ENCODE measurements around the gene SCN3A. TPM values are rescaled to one million over a fixed set of nuclear protein-coding genes. Genes with fewer than 3 reads are reported as not detected.

Gene SCN3A
- total and polyA plus RNA-seq, 12 donors = 0.35 to 2.6 (median 0.82) TPM

DNA sequence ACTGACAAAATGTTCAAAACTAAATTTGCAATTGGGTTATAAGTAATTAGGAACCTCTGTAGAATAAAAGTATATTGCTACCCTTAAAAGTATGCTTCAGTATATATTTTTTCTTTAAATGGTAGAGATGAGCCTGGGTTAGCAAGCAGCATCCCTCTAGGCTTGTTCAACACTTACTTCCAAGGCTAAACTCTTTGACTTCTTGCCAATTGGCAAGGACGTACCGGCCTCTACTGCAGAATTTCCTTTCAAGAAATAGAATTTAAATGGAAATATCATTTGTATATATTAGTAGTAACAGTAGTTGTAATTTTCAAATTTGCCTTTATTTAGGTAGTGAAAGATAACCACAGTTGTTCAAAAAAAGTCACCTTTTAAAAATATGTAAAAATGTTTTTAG lies 143.4 kb downstream of the SCN3A start:
- DNase-seq (no peak), ATAC-seq (no peak)
- intact Hi-C loops (cut with DNase I) = no loop called here
- H3K36me3 ChIP-seq = no peaks in the 10 kb centered on the region
- H3K27ac ChIP-seq = no peak overlapping the region
- no peak overlapping the region for H3K4me3 ChIP-seq
- H3K4me1 ChIP-seq = peaks cover 0 to 7% (median 3%) of the 10 kb centered on the region in 9 donors
- no peaks in the 10 kb centered on the region for H3K27me3 ChIP-seq
- 22 to 30% methylated on average over 2 of the region's 2 CpGs for WGBS, 2 donors
- no peaks in the 10 kb centered on the region for H3K9me3 ChIP-seq
- TF ChIP-seq, protein P1, sequence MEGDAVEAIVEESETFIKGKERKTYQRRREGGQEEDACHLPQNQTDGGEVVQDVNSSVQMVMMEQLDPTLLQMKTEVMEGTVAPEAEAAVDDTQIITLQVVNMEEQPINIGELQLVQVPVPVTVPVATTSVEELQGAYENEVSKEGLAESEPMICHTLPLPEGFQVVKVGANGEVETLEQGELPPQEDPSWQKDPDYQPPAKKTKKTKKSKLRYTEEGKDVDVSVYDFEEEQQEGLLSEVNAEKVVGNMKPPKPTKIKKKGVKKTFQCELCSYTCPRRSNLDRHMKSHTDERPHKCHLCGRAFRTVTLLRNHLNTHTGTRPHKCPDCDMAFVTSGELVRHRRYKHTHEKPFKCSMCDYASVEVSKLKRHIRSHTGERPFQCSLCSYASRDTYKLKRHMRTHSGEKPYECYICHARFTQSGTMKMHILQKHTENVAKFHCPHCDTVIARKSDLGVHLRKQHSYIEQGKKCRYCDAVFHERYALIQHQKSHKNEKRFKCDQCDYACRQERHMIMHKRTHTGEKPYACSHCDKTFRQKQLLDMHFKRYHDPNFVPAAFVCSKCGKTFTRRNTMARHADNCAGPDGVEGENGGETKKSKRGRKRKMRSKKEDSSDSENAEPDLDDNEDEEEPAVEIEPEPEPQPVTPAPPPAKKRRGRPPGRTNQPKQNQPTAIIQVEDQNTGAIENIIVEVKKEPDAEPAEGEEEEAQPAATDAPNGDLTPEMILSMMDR (IDR thresholded peaks at IDR 0.05) = no peak

DNA sequence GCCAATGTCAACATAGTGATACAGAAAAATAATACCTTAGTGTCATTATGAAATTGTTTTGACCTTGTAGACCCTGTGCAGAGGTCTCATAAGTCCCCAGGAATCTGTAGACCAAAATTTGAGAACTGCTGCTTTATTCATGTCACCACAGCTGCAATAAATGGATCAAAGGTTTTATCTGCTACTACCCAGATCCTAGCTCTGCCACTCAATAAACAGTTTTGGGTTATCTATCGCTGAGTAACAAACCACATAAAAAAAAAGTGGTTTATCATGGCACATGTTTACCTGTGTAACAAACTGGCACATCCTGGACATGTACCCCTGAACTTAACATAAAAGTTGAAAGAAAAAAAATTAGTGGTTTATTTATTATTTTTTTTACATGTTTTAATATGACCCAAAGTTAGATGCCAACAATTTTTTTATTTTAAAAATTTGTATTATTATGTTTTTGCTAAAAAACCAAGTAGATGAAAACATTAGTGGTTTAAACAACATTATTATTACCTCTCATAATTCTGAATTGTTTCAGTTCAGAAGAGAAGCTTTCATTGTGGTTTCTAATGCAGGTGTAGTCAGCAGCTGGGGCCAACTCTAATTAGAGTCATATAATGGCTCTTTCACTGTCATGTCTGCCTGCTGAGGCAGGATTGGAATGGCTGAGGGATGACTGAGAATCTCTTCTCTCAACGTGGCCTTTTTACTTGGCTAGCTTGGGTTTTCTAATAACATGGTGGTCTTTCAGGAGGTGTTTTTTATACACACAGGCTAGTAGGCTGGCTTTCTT lies 145.2 kb downstream of the SCN3A start:
- no peaks in the 10 kb centered on the region for H3K27me3 ChIP-seq
- DNase-seq = no peak
- WGBS, 2 donors = 76 to 79% methylated on average over 2 of the region's 2 CpGs
- intact Hi-C loops (cut with DNase I) = no loop called here
- TF ChIP-seq, protein P1 (IDR thresholded peaks at IDR 0.05) = no peak
- H3K4me1 ChIP-seq = peaks cover 0 to 19% (median 14%) of the 10 kb centered on the region in 9 donors
- no peak overlapping the region for H3K4me3 ChIP-seq
- H3K36me3 ChIP-seq = no peaks in the 10 kb centered on the region
- H3K9me3 ChIP-seq = no peaks in the 10 kb centered on the region
- ATAC-seq = no peak
- H3K27ac ChIP-seq = no peak overlapping the region

DNA sequence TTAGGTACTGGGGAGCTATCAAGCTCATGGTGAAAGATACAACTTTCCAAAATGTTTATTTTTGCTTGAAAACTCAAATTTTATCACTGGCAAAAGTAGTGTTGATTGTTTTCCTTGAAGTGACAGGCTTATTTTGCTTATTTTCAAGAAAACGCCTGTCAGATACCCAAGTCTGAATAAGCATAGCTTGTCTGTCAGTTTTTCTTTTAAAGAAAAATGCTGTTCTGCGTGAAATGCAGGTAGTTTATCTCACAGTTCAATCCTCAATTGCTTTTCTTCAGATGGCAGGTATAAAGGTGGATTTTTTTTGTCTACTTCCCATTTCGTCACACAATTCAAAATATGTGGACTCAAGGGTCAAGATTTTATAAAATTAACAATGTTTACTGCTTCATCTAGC lies 145.9 kb downstream of the SCN3A start:
- H3K4me1 ChIP-seq = peaks cover 0 to 19% (median 14%) of the 10 kb centered on the region in 9 donors
- H3K27me3 ChIP-seq = no peaks in the 10 kb centered on the region
- intact Hi-C loops (cut with DNase I) = no loop called here
- 82 to 83% methylated on average over 3 of the region's 3 CpGs for WGBS, 2 donors
- no peak overlapping the region for H3K27ac ChIP-seq
- no peaks in the 10 kb centered on the region for H3K9me3 ChIP-seq
- TF ChIP-seq, protein P1 (IDR thresholded peaks at IDR 0.05) = no peak
- ATAC-seq (no peak), DNase-seq (no peak)
- no peak overlapping the region for H3K4me3 ChIP-seq
- no peaks in the 10 kb centered on the region for H3K36me3 ChIP-seq

DNA sequence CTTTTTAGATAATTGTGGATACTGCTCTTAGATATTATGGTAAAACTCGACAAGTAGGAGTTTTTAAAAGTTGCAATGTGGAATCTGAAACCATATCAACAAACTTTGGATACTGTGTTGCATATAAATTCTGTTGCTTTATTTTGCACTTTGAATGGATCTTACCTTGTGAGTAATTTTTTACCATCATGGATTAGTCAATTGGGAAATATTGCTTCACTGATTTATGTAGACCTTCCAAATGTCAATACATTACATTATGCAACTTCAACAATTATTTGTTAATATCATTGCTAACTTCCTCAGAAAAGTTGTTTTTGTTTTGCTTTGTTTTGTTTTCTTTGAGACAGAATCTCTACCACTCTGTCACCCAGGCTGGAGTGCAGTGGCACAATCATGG lies 146.5 kb downstream of the SCN3A start:
- TF ChIP-seq, protein P1 (IDR thresholded peaks at IDR 0.05) = no peak
- H3K27me3 ChIP-seq = no peaks in the 10 kb centered on the region
- no peak overlapping the region for H3K4me3 ChIP-seq
- DNase-seq (no peak), ATAC-seq (no peak)
- H3K27ac ChIP-seq = no peak overlapping the region
- 80 to 86% methylated on average over 1 of the region's 1 CpG for WGBS, 2 donors
- peaks cover 0 to 19% (median 14%) of the 10 kb centered on the region in 9 donors for H3K4me1 ChIP-seq
- H3K9me3 ChIP-seq = no peaks in the 10 kb centered on the region
- intact Hi-C loops (cut with DNase I) = no loop called here
- no peaks in the 10 kb centered on the region for H3K36me3 ChIP-seq

Data from heart right ventricle (tissue), 16 donors.